NAMALWA (cell line): ENCODE measurements around the gene GDPGP1.
"Not testable (repeated sequence)": the region's sequence is repeated elsewhere in the genome, so short reads cannot be mapped to it uniquely, and the experiment has no call there.

ENCODE experiments used
- DNase-seq: peaks from one replicate; pipeline ENCODE4 v3.0.0-alpha.2; 2015; ENCODE audit warnings: low spot score

Gene GDPGP1

GRCh38 chr15:90225504-90226234 lies 8.3 kb upstream of the GDPGP1 start:
- DNase-seq = no peak

GRCh38 chr15:90227336-90227735 lies 6.7 kb upstream of the GDPGP1 start:
- no peak for DNase-seq

- no peak for DNase-seq
Observed at GRCh38 chr15:90227816-90228772, 5.9 kb upstream of the GDPGP1 start.

- DNase-seq = no peak
Observed at GRCh38 chr15:90228960-90229359, 5.0 kb upstream of the GDPGP1 start.

GRCh38 chr15:90230071-90230494 lies 3.9 kb upstream of the GDPGP1 start:
- DNase-seq = no peak

GRCh38 chr15:90230610-90231009 lies 3.4 kb upstream of the GDPGP1 start:
- DNase-seq = no peak

GRCh38 chr15:90231028-90232017 lies 2.7 kb upstream of the GDPGP1 start:
- peak; percentile 61 for DNase-seq

- peak; percentile 20 for DNase-seq
Observed at GRCh38 chr15:90232196-90232595, 1.8 kb upstream of the GDPGP1 start.

GRCh38 chr15:90232941-90233386 lies 1.0 kb upstream of the GDPGP1 start:
- no peak for DNase-seq

- DNase-seq = peak; percentile 97
Observed at GRCh38 chr15:90233387-90234095, 468 bp upstream of the GDPGP1 start, which contains the start of gene CIB1. CIB1 (minus strand) TSS chr15:90233941; CDS start chr15:90233885, 56 bp downstream.

- DNase-seq = no peak
Observed at GRCh38 chr15:90239371-90239770, 5.4 kb downstream of the GDPGP1 start.

GRCh38 chr15:90240856-90241255 lies 6.8 kb downstream of the GDPGP1 start:
- DNase-seq = no peak

- no peak for DNase-seq
Observed at GRCh38 chr15:90241343-90242192, 7.6 kb downstream of the GDPGP1 start.

GRCh38 chr15:90243943-90244639 lies 10.1 kb downstream of the GDPGP1 start:
- DNase-seq = no peak

- no peak for DNase-seq
Observed at GRCh38 chr15:90248789-90249202, 14.8 kb downstream of the GDPGP1 start.

- DNase-seq = peak; percentile 33
Observed at GRCh38 chr15:90249203-90249863, 15.3 kb downstream of the GDPGP1 start, which contains the start of gene TTLL13. TTLL13 (plus strand) TSS chr15:90249556; CDS start chr15:90250631, 1,075 bp downstream.

GRCh38 chr15:90257776-90258175 lies 23.8 kb downstream of the GDPGP1 start:
- DNase-seq = no peak

- DNase-seq = no peak
Observed at GRCh38 chr15:90259524-90259923, 25.5 kb downstream of the GDPGP1 start.

GRCh38 chr15:90260731-90261130 lies 26.7 kb downstream of the GDPGP1 start:
- not testable (repeated sequence) for DNase-seq
